OCI-LY7 (cell line): ENCODE measurements around the gene PSME4. TPM values are rescaled to one million over a fixed set of nuclear protein-coding genes. Genes with fewer than 3 reads are reported as not detected.

Experiments used
- BruUV-seq: library from RNA; stranded (reverse); fragments of 400-500 nt; replicated peaks from 2 replicates; lab custom pipeline; 2021; lab: Mats Ljungman, UMichigan
- CTCF ChIA-PET: fragments of 300-600 bp; sonication (Branson Sonifier 250); formaldehyde crosslinking; loops from one replicate; lab custom pipeline; 2022; ENCODE audit warnings: antibody characterized with exemption; ENCODE audit not compliant: unreplicated experiment; lab: Charles Lee
- POLR2A ChIA-PET: fragments of 300-600 bp; sonication (Branson Sonifier 250); formaldehyde crosslinking; loops from one replicate; lab custom pipeline; 2022; ENCODE audit warnings: antibody characterized with exemption; lab: Charles Lee
- DNase-seq: peaks from one replicate; pipeline ENCODE4 v3.0.0-alpha.2; 2015; ENCODE audit warnings: low spot score
- H2AFZ ChIP-seq: fragments of 200-600 bp; sonication (generic), shearing (Covaris generic); 2 replicates; pipeline ENCODE4 v1.6.1; 2014; ENCODE audit warnings: mild to moderate bottlenecking, antibody characterized with exemption, low read length, moderate library complexity
- H3K27ac ChIP-seq: fragments of 200-600 bp; sonication (generic); 2 replicates; pipeline ENCODE4 v1.5.1; 2014; ENCODE audit warnings: mixed run types, low read depth, mild to moderate bottlenecking, moderate library complexity, low read length, inconsistent platforms; ENCODE audit not compliant: poor library complexity, severe bottlenecking
- H3K36me3 ChIP-seq: fragments of 200-600 bp; sonication (generic); 2 replicates; pipeline ENCODE4 v1.6.1; 2014; ENCODE audit warnings: mild to moderate bottlenecking, antibody characterized with exemption, low read length, moderate library complexity, mixed read lengths; ENCODE audit not compliant: insufficient read depth
- H3K4me1 ChIP-seq: fragments of 200-600 bp; sonication (generic); 2 replicates; pipeline ENCODE4 v1.5.1; 2014; ENCODE audit warnings: mild to moderate bottlenecking, low read length; ENCODE audit not compliant: insufficient read depth, poor library complexity, severe bottlenecking
- H3K4me2 ChIP-seq: fragments of 200-600 bp; sonication (generic); 2 replicates; pipeline ENCODE4 v1.6.1; 2014; ENCODE audit warnings: mild to moderate bottlenecking, low read length
- H3K4me3 ChIP-seq: fragments of 200-600 bp; sonication (generic); 2 replicates; pipeline ENCODE4 v1.5.1; 2014; ENCODE audit warnings: mild to moderate bottlenecking, low read depth, low read length; ENCODE audit not compliant: poor library complexity, severe bottlenecking
- H3K79me2 ChIP-seq: fragments of 200-600 bp; sonication (generic); 2 replicates; pipeline ENCODE4 v1.6.1; 2016; ENCODE audit warnings: low read depth, mild to moderate bottlenecking, low read length, moderate library complexity, mixed read lengths; ENCODE audit not compliant: insufficient read depth
- H3K9me2 ChIP-seq: fragments of 200-600 bp; sonication (generic); 2 replicates; pipeline ENCODE4 v1.6.1; 2016; ENCODE audit warnings: mild to moderate bottlenecking, low read length, mixed read lengths; ENCODE audit not compliant: insufficient read depth
- H3K9me3 ChIP-seq: fragments of 200-600 bp; sonication (generic); 2 replicates; pipeline ENCODE4 v1.6.1; 2014; ENCODE audit warnings: mild to moderate bottlenecking, mixed run types, low read length, mixed read lengths
- H4K20me1 ChIP-seq: fragments of 200-600 bp; sonication (generic); 2 replicates; pipeline ENCODE4 v1.6.1; 2014; ENCODE audit warnings: mild to moderate bottlenecking, antibody characterized with exemption, low read length, moderate library complexity, mixed read lengths; ENCODE audit not compliant: insufficient read depth
- EZH2phosphoT487 ChIP-seq: fragments of 200-600 bp; sonication (generic); IDR thresholded peaks from 2 replicates; pipeline ENCODE4 v1.6.1; 2018; ENCODE audit warnings: low read depth, borderline replicate concordance, mild to moderate bottlenecking, mixed run types, antibody characterized with exemption, low read length, moderate library complexity, mixed read lengths
- intact Hi-C: fragments of 100-400 bp; cut with micrococcal nuclease; formaldehyde crosslinking; loops from one replicate; pipeline ENCODE4 v1.10.0; 2022; ENCODE audit not compliant: unreplicated experiment
- total RNA-seq, 2 experiments: library from RNA; depleted of rRNA in 1 of 2; stranded (reverse); fragments of >200 nt in 1 of 2; shearing (Covaris generic) in 1 of 2; gene quantifications; 2 replicates each; pipeline ENCODE4 v1.2.3, GENCODE V29; 2014 to 2022
- TF ChIP-seq, protein P1 (sequence below): fragments of 200-600 bp; sonication (generic); conservative IDR thresholded peaks from 2 replicates; pipeline ENCODE4 v1.5.1; 2014; ENCODE audit warnings: mild to moderate bottlenecking, antibody characterized with exemption, low read length, moderate library complexity, mixed read lengths

Gene PSME4
- total RNA-seq, 2 experiments from 2014 or later = 38.8 to 82.9 TPM

DNA sequence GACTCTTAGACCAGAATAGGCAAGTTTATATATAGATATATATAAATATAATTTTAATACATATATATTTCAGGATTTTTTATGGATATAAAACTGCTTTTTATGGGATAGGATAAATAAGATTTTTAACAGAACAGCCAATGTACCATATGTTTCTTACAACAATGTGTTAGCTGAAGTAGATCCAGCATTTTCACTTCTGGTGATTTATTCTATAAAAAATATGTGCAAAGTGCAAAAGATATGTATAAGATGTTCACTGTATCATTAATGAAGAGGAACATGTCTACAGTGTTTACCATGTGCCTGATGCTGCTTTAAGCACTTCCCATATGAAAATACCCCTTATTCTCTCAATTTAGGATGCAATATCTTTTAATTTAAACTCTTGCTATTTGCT, 88.8 kb downstream of the PSME4 start:
- no TSS peak for BruUV-seq
- no peak for DNase-seq
- TF ChIP-seq EZH2phosphoT487 = no peak
- TF ChIP-seq, protein P1, sequence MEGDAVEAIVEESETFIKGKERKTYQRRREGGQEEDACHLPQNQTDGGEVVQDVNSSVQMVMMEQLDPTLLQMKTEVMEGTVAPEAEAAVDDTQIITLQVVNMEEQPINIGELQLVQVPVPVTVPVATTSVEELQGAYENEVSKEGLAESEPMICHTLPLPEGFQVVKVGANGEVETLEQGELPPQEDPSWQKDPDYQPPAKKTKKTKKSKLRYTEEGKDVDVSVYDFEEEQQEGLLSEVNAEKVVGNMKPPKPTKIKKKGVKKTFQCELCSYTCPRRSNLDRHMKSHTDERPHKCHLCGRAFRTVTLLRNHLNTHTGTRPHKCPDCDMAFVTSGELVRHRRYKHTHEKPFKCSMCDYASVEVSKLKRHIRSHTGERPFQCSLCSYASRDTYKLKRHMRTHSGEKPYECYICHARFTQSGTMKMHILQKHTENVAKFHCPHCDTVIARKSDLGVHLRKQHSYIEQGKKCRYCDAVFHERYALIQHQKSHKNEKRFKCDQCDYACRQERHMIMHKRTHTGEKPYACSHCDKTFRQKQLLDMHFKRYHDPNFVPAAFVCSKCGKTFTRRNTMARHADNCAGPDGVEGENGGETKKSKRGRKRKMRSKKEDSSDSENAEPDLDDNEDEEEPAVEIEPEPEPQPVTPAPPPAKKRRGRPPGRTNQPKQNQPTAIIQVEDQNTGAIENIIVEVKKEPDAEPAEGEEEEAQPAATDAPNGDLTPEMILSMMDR = no peak
- Histone ChIP-seq H3K9me3 (no peaks in the 10 kb centered on the region), H3K4me3 (no peak overlapping the region), H4K20me1 (no peaks in the 10 kb centered on the region), H3K9me2 (no peaks in the 10 kb centered on the region), H3K79me2 (no peaks in the 10 kb centered on the region), H3K4me2 (no peak overlapping the region), H3K27ac (no peak overlapping the region), H2AFZ (no peak overlapping the region), H3K36me3 (peaks cover 95% of the 10 kb centered on the region), H3K4me1 (no peaks in the 10 kb centered on the region)
- POLR2A ChIA-PET = interaction anchor here (0.8 kb wide), 1 partner anchor 24 kb away, joined by 3 read pairs; no protein-coding TSS in a partner anchor
- intact Hi-C loops = no loop called here
- CTCF ChIA-PET = no interaction called here

DNA sequence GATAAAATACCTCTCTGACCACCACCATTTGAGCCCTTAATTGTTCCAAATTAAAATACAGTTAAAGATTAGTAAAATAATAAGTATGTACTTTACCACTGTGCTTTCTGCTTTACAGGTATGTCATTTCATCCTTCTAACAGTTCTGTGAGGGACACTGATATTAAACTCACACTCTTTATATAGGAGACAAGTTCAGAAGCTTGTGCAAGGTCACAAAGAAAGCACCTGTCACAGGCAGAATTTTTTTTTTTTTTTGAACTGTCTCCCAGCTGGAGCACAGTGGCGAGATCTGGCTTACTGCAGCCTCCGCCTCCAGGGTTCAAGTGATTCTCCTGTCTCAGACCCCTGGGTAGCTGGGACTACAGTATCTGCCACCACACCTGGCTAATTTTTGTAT, 89.4 kb downstream of the PSME4 start:
- POLR2A ChIA-PET = no interaction called here
- DNase-seq = no peak
- no TSS peak for BruUV-seq
- intact Hi-C loops = no loop called here
- Histone ChIP-seq H3K4me1 (no peaks in the 10 kb centered on the region), H2AFZ (no peak overlapping the region), H3K9me2 (no peaks in the 10 kb centered on the region), H3K9me3 (no peaks in the 10 kb centered on the region), H3K36me3 (peaks cover 92% of the 10 kb centered on the region), H3K79me2 (no peaks in the 10 kb centered on the region), H3K27ac (no peak overlapping the region), H3K4me2 (no peak overlapping the region), H3K4me3 (no peak overlapping the region), H4K20me1 (no peaks in the 10 kb centered on the region)
- CTCF ChIA-PET = no interaction called here
- TF ChIP-seq, protein P1 = no peak
- TF ChIP-seq EZH2phosphoT487 = no peak

DNA sequence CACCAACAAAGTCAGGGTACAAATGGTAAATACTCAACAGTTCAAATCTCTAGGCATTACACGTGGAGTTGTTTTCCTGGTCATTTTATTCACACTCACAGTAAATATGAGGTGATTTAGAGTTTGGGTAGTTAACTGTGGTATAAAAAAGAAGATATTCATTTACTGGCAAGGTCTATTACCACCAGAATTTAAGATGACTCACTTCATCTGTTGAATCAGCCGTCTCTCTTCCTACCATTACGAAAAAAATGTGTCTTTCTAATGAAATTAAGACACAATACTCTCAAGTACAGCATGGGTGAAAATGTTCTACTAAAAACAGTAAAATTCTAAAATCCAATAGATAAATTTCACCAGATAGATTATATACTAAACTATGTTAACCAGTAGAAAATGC, 90.0 kb downstream of the PSME4 start:
- H3K9me2 ChIP-seq = no peaks in the 10 kb centered on the region
- POLR2A ChIA-PET = no interaction called here
- no peaks in the 10 kb centered on the region for H3K4me1 ChIP-seq
- no peak for DNase-seq
- H3K9me3 ChIP-seq = no peaks in the 10 kb centered on the region
- no peak overlapping the region for H3K27ac ChIP-seq
- H3K4me2 ChIP-seq = no peak overlapping the region
- CTCF ChIA-PET = no interaction called here
- intact Hi-C loops = no loop called here
- no peak overlapping the region for H2AFZ ChIP-seq
- no peak overlapping the region for H3K4me3 ChIP-seq
- H3K79me2 ChIP-seq = no peaks in the 10 kb centered on the region
- peaks cover 92% of the 10 kb centered on the region for H3K36me3 ChIP-seq
- no TSS peak for BruUV-seq
- TF ChIP-seq, protein P1 = no peak
- TF ChIP-seq EZH2phosphoT487 = no peak
- H4K20me1 ChIP-seq = no peaks in the 10 kb centered on the region
